NAMALWA (cell line): ENCODE measurements around the gene CADM1.
"Not testable (repeated sequence)": the region's sequence is repeated elsewhere in the genome, so short reads cannot be mapped to it uniquely, and the experiment has no call there.

Experiments used
- DNase-seq: peaks from one replicate; pipeline ENCODE4 v3.0.0-alpha.2; 2015; ENCODE audit warnings: low spot score

Gene CADM1

DNA sequence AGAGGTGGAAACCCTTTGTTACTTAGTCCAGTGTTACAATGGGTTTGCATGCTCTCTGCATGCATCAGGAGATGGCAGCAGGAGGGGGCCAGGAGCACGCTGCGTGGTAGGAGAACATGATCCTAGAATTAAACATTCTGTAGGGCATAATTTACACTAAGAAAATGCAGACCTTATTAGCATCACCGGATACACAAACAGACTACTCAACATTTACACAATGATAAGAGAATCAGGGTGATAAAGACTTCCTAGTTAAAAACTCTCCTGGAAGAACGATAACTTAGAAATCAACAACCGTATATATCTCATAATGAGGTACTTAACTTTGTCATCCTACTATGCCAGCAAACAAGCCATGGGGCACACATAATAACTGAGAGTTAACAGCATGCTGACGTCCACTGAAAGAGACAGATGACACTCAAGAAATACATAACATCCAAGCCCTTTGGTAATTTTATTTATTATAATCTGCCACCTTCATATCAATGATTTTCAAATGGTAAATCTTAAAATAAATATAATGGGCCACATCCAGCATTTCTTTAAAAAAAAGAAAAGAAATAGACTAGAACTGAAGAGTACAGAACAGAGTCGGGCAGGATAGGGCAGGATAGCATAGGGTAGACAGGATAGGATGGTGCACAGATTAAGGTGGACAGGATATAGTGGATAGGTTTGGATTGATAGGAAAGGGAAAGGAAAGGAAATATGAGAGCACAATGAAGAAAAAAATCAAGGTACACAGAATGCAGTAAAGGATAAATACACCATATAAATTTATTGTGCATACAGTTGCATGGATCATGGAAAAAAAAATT is 27.5 kb downstream of the CADM1 start:
- no peak for DNase-seq

DNA sequence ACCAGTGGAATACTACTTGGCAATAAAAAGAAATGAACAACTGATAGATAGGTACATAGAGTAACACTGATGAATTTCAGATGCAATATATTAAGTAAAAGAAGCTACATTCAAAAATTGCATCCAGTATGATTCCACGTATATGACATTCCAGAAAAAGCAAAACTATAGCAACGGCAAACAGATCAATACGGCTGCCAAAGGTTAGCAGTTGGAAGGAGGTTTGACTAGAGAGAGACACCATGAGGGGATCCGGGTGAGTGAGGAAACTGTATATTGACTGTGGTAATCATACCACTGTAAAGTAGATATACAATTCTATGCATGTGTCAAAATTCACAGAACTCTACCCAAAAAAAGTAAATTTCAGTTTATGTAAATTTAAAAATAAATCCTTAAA is 28.7 kb downstream of the CADM1 start:
- DNase-seq, result no peak

DNA sequence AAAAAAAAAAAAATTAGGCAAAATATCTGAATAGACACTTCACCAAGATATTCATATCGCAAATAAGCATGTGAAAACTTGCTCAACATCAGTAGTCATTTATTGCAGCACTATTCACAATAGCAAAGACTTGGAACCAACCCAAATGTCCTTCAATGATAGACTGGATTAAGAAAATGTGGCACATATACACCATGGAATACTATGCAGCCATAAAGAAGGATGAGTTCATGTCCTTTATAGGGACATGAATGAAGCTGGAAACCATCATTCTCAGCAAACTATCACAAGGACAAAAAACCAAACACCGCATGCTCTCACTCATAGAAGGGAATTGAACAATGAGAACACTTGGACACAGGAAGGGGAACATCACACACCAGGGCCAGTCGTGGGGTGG is 29.9 kb downstream of the CADM1 start:
- not testable (repeated sequence) for DNase-seq

DNA sequence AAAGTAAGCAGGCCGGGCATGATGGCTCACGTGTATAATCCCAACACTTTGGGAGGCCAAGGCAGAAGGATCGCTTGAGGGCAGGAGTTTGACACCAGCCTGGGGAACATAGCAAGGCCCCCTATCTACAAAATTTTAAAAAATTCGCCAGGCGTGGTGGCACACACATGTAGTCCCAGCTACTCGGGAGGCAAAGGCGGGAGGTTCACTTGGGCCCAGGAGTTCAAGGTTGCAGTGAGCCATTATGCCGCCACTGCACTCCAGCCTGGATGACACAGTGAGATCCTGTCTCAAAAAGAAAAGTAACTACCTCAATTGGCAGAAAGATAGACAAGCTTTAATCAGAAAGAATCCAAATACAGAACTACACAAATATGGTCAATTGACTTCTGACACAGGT is 31.0 kb downstream of the CADM1 start:
- no peak for DNase-seq

DNA sequence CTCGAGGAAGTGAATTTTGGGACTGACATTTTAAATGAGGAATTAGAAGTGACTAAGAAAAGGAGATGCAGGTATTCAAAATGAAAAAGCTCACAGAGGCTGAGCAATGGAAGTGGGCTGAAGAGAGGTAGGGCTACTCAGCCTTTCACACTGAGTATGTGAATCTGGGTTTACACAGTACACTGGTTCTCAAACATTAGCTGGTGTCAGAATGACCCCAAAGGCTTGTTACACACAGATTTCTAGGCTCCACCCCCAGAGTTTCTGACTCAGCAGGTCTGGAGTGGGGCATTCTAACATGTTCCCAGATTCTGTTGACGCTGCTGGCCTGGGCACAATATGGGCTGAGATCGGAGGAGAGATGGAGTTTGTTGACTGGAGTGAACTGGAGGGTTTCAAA is 32.8 kb downstream of the CADM1 start:
- no peak for DNase-seq

DNA sequence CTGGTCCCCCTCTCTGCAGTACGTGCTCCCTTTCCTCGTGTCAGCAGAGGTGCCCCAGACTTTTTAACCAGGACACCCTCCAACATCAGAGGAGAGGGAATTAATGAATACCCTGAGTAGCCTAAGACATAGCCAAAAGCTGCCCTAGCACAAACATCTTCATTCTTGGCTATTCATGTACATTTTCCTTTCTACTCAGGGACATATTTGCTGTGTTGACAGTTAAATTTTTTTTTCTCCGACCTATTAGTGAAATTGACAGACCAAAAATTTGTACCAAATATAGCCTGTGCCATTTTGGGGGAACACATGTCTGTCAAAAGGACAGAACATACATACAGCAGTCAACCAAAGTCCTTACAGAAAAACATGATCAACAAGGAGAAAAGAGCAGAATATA is 33.3 kb downstream of the CADM1 start:
- DNase-seq, result no peak

DNA sequence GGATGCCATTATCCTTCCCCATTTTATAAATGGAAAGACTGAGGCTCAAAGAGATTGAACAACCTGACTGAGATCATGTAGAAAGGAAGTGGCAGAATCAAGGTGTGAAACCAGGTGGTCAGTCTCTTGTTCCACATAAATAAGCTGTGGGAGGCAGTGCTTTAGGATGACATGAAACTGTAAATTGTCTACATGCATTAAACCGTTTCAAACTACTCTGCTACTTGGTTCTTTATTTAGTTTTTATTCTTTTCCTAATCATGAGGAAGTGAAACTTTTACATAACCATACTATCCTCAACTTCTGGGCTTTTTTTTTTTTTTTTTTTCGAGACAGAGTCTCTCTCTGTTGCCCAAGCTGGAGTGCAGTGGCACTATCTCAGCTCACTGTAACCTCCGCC is 34.9 kb downstream of the CADM1 start:
- peak; percentile 13 for DNase-seq

DNA sequence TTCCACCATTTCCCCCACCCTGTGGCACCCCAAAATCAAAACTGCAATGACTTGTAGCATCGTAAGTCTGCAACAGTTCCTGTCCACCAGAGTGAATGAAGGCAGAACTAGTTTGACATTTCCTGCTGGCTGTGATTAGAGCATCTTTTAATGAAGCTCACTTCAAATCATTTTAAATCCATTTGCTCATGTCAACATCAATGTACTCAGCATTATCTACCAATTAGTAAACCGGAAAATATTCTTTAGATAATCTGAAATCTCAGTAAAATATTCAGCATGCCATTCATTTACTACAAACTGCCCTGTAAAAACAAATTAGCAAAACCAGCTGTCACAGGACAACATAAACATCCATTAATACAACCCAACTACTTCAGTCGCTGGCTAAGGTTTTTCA is 38.1 kb downstream of the CADM1 start:
- no peak for DNase-seq

DNA sequence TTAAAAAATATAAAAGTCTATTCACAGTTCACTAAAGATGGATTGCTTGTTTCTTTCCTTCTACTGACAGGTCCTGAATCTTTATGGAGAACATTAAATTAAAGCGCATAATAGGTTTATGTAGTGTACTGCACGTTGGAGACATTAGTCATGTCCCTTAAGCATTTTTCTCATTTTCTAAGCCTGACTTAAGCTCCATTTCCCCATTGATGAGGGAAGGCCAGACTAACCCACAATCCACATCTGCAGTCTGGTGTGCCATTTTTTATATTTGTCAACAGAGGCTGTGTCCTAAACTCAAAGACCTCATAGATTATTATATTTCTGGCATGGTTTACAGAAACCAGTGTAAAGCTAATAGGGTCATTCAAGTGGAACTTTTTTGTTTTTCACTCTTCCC is 39.9 kb downstream of the CADM1 start:
- DNase-seq, result no peak

DNA sequence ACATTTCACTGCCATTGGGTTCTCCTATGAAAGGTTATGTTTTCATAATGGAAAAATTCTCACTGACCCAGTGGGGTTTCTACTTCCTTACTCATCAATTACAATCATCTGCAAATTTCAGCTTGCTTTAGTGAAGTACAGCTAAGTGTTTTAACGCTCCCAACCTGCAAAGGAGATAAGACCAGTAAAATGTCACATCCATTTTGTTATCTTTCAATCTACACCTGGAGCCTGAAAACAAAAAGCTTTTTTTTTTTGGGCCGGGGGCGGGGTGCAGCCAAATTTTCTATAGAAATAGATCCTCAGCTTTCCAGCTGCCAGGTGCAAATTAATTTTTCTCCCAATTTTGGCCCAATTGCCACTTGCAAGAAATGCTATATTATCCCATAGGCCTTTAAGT is 40.6 kb downstream of the CADM1 start:
- DNase-seq, result no peak

DNA sequence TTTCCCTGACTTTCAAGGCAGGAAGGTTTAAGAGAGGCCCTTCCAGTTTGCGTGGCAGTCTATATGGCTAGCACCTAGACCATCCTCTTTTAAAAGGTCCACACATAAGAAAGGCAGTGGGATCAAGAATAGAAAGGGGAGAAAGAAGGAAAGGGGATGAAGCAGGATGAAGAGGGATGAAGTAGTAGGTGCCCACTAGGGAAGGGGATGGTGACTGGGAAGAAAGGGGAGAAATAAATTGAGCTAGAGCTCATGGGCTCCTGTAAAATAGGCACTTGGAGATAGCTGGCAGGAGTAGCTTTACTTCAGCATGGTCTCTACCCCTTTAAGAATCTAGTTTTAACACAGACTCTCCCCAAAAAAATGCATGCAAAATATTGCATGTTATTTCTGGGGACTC is 41.5 kb downstream of the CADM1 start:
- no peak for DNase-seq

DNA sequence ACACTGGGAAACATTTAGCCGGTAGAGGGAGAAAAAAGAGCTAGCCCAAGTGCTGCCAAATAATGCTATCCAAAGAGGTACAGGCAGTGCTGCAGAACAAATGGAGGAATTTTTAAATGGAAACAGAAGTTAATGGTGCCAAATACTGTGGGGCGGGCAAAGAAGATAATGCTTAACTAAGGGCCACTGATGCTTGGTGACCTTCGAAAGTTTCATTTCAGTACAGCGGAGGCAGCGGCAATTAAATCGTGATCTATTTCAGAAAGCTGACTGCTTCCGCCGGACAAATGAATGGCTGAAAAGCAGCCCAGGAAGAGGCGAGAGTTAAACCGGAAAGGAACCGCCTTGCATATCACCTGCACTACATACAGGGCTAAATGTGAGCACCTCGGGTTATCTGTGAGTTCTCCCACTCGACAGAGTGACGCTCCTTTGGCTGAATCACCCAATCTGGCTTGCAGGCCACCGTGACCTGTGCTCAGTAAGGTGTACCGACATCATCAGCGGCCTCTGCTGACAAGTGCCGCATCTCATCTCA is 42.1 kb downstream of the CADM1 start:
- no peak for DNase-seq

DNA sequence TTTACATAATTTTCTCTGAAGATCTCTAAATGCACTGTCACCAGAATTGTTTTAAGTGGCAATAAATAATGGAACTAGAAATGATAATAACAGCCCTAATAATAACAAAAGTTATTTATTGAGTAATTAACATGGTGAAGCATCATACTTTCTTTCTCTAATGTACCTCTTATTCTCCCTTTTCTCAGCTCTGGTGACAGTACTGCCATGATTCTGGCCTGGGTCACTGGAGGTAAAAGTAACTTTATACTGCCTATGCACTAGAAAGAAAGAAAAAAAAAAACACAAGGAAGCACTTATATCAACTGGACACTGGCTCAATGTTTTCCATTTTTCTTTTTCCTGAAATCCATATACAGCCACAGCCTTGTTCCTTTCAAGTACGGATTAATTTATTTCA is 43.7 kb downstream of the CADM1 start:
- no peak for DNase-seq

DNA sequence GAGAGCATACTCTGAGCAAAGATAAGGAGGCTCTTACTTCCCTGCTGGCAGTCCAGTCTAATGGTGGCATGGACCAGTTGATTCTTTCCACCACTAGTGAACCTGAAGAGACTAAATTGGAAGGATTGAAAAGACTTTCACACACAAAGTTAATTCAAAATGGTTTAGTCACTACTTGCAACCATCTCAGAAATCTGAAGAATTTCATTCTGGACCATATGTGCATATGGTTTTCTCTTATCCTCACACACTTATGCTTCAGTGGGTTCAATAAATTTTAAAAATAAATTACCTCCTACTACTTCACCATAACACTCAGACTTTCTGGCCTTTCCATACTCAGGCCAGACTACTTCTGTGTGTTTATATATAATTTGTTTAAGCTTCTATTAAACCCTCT is 44.7 kb downstream of the CADM1 start:
- no peak for DNase-seq

DNA sequence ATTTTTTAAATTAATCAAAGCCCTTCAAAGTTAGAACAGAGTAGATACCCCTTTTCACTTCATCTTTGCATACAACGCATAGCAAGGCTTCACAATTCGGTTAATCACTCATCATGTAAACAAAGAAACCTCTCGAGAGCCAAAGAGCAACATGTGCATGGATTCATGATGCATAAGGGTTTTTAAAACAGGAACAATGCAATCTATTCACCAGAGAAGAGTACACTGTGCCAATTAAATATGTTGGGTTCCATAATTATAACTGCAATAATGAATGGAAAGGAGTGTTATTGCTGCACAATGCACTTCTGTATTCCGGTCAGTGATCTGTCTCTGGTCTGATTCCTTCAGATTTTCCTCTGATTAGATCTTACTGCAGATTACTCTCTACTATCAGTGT is 45.3 kb downstream of the CADM1 start:
- DNase-seq, result no peak

DNA sequence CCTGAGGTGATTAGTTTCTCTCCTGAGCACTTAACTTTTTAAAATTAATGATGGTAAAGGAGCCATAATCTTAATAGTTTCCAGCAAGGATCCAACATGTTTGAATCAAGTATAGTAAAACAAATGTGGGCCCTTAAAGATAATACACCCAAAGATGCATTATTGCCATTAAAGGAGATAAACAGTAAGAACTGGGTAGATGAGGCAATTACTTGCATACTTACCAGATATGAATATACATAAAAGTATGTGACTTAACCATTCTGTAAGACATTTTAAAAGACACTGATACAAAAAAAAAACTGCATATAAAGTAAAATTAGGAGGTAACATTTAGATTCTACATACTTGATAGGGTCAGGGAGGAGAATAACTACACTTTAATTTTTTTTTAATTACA is 48.2 kb downstream of the CADM1 start:
- no peak for DNase-seq

DNA sequence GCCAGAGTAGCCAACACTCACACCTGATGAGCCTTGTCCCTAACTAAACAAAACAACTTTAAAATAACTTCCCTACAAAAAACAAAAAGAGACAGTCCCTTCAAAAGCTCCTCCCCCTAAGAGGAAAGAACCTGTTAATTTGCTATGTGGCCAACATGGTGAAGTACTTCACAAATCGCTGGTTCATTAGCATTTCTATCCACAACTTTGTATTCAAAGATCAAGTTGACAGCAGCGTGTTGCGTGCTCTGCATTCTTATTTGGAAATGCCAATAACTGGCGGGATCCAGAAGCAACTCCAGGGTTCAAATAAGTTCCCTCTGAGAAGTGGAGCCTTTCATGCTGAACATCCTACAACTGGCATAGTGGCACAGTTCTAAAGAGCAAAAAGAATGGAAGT is 48.6 kb downstream of the CADM1 start:
- DNase-seq, result no peak

DNA sequence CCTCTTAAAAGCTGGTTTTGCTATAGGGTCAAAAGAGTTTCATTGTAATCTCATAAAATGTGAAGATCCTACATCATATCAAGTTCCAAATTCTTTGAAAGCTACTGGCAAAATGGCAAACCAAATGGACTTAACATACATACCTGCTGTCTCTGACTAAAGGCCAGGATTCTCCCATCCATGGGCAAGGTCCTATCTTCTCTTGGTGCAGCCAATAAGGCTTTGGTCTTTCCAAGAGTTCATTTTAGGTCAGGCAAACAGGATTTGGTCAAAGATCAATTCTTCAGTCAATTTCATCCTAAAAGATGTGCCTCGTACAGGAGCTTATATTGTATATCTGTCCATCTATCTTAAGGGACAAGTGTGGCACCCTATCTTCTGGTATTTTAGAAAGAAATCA is 49.7 kb downstream of the CADM1 start:
- no peak for DNase-seq

DNA sequence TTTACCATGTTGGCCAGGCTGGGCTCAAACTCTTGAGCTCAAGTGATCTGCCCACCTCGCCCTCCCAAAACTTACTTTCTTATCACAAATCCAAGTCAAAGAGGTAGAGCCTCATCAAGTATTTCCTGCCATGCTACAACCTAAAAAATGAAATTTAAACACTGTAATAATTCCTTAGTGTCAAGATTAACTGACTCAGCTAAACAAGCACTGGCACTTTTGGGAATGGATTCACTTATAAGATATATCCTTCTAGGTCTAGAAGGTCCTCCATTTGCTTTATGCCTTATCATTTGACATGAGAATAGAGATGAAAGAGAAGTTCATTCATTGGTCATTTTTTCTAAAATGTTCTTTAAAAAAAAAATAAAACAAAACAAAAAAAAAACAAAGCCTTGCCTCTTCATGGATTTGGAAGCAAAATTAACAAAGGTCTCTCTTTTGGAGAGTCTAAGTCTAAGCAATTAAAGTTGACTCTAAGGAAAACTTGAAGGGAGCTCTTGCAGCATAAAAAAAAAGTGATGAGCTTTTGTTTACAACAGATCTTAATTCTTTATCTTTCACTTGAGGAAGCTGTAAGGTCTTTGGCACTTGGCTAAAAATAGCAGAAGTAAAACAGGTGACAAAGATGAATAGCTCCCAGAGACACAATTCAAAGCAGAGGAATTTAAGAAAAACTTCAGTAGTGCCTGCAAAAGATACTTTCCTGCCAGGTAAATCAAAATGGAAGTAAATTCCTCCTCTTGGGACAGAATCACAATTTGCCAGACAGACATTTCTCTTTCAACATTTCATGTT is 50.3 kb downstream of the CADM1 start:
- no peak for DNase-seq

DNA sequence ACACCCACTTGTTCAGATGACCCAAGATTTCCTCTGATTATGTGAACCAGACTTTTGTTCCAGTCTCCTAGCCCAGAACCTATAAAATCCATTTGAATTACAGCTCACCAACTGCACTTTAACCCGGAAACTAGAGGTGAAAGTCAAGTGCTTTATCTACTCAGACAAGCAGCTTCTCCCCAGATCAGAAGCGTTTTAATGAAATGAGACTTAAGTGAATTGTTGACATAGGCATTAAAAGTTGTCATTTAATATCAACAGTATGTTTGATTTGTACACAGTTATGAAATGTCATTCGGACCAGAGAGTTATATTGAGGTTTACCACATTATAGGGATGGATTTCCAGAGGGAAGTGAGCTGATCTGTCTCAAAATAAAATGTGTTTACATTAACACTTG is 52.0 kb downstream of the CADM1 start:
- DNase-seq, result no peak

DNA sequence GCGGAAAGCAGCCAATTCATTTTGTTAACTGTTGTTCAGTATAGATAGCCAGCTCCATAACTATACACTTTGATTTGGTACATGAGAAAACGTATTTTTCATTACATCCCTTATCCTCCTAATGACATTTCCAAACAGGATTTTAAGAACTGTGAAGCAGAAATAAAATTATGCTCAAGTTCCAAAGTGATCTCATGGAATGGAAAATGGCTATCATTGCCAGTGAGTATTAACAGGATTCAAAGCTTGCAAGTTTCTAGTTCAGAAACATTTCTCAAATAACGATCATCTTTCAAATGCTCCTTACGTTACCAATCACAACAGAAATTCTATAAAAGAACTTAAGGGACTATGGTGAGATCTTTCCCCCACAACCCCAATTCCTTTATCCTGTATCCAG is 53.7 kb downstream of the CADM1 start:
- no peak for DNase-seq

DNA sequence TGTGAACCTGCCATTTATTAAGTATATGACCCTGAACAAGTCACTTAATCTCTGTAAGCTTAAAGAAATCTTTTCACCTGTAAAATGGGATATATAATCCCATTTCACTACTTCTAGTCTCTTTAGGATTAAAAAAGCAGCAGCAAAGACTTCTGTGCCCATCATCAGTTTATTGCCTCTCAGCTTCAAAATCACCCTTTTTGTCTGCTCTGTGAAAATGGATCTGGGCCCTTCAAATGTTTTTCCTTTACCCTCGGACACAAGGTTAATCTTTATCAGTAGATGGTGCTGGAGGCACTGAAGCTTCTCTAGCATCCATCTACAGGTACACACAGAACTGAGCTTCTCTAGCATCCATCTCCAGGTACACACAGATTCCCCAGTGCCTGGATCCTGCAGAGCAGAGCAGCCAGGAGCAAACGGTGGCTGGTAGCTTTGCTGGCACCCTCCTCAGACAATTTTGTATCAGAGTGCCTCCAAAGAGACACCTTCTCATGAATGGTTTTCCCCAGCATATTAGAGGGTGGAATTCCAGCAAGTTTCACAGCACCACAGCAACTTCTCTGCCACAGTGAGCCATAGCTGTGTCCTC is 56.8 kb downstream of the CADM1 start:
- no peak for DNase-seq

DNA sequence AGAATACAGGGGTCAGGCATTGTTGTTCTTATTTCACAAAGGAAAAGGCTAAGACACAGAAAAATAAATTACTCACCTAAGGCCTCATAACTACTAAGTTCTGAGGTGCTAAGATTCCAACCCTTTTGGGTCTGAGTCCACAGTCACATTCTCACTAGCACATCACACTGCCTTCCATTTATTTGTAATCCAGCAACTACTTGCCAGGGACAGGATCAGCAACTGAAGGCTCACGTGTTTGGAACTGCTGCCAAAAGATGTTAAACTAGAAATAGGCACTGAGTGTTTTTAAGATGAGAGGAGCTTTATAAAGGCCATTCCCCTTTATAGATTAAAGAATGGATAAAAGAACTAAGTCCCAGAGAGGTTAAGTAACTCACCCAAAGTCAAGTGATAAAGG is 58.0 kb downstream of the CADM1 start:
- no peak for DNase-seq
